Choroid plexus epithelial cell (primary cell): ENCODE results near the gene FCHSD2.
"Not testable (repeated sequence)": the region's sequence is repeated elsewhere in the genome, so short reads cannot be mapped to it uniquely, and the experiment has no call there.

ENCODE experiments used
- DNase-seq: peaks from one replicate; pipeline ENCODE4 v3.0.0-alpha.2; 2010; ENCODE audit warnings: low read depth
- H3K4me3 ChIP-seq: 2 replicates; pipeline ENCODE4 v1.5.1; 2011; ENCODE audit warnings: low read depth, mild to moderate bottlenecking, control low read depth, low read length, moderate library complexity
- CTCF ChIP-seq: conservative IDR thresholded peaks from 2 replicates; pipeline ENCODE4 v1.5.1; 2011; ENCODE audit warnings: low read depth, mild to moderate bottlenecking, control low read depth, inconsistent platforms, low read length, moderate library complexity

The FCHSD2 gene

GRCh38 chr11:72793076-72793424 lies 349.1 kb downstream of the FCHSD2 start:
- DNase-seq, result no peak
- H3K4me3 ChIP-seq, result no peak overlapping the region
- TF ChIP-seq CTCF, result no peak

- H3K4me3 ChIP-seq, result no peak overlapping the region
- no peak for TF ChIP-seq CTCF
- no peak for DNase-seq
Observed at GRCh38 chr11:72792437-72793021, 349.6 kb downstream of the FCHSD2 start.

- not testable (repeated sequence) for DNase-seq
Observed at GRCh38 chr11:72791228-72791627, 350.9 kb downstream of the FCHSD2 start.

GRCh38 chr11:72789493-72790131 lies 352.5 kb downstream of the FCHSD2 start:
- no peak overlapping the region for H3K4me3 ChIP-seq
- no peak for TF ChIP-seq CTCF
- peak; percentile 51 for DNase-seq

More at GRCh38 chr11:72791228-72791627, 350.9 kb downstream of the FCHSD2 start:
- not testable (repeated sequence) for H3K4me3 ChIP-seq

- DNase-seq, result no peak
- no peak overlapping the region for H3K4me3 ChIP-seq
- no peak for TF ChIP-seq CTCF
Observed at GRCh38 chr11:72788241-72788640, 353.9 kb downstream of the FCHSD2 start.

- DNase-seq, result no peak
- peak; percentile 21 for TF ChIP-seq CTCF
- no peak overlapping the region for H3K4me3 ChIP-seq
Observed at GRCh38 chr11:72787216-72788104, 354.7 kb downstream of the FCHSD2 start.
